GM12873 (cell line): ENCODE data around the gene AKNA.
"Not testable (repeated sequence)": the region's sequence is repeated elsewhere in the genome, so short reads cannot be mapped to it uniquely, and the experiment has no call there.

Experiments
- CTCF ChIP-seq: IDR thresholded peaks from 2 replicates; pipeline ENCODE4 v1.5.1; 2012; ENCODE audit warnings: low read depth, mild to moderate bottlenecking, moderate library complexity, low read length, control low read depth; ENCODE audit not compliant: insufficient read depth; ENCODE audit errors: missing control alignments

The AKNA gene

GRCh38 chr9:114334490-114334889, 53.3 kb downstream of the AKNA start:
- TF ChIP-seq CTCF, result no peak

- no peak for TF ChIP-seq CTCF
Measured at GRCh38 chr9:114330636-114331035, 57.1 kb downstream of the AKNA start.

- TF ChIP-seq CTCF, result not testable (repeated sequence)
Measured at GRCh38 chr9:114329625-114330022, 58.2 kb downstream of the AKNA start, which contains the start of gene ORM2. Gene ORM2, plus strand, starts transcription at chr9:114329869. Its CDS starts 36 bp downstream, at chr9:114329905.

GRCh38 chr9:114327749-114328148, 60.0 kb downstream of the AKNA start:
- TF ChIP-seq CTCF, result no peak

- TF ChIP-seq CTCF, result no peak
Measured at GRCh38 chr9:114324492-114324891, 63.3 kb downstream of the AKNA start.

- not testable (repeated sequence) for TF ChIP-seq CTCF
Measured at GRCh38 chr9:114322831-114323531, 64.8 kb downstream of the AKNA start, which contains the start of gene ORM1. Gene ORM1, plus strand, starts transcription at chr9:114323098. Its CDS starts 36 bp downstream, at chr9:114323134.

- TF ChIP-seq CTCF, result no peak
Measured at GRCh38 chr9:114321759-114322158, 66.0 kb downstream of the AKNA start.
